GM19463 (cell line): ENCODE data around the gene RGCC.
"Not testable (repeated sequence)": the region's sequence is repeated elsewhere in the genome, so short reads cannot be mapped to it uniquely, and the experiment has no call there.

Experiments
- ATAC-seq: cut with Tn5 transposase; IDR thresholded peaks from one replicate; pipeline ENCODE4 v1.9.1; 2021; ENCODE audit warnings: mild to moderate bottlenecking, moderate library complexity; ENCODE audit not compliant: unreplicated experiment

Gene RGCC

DNA sequence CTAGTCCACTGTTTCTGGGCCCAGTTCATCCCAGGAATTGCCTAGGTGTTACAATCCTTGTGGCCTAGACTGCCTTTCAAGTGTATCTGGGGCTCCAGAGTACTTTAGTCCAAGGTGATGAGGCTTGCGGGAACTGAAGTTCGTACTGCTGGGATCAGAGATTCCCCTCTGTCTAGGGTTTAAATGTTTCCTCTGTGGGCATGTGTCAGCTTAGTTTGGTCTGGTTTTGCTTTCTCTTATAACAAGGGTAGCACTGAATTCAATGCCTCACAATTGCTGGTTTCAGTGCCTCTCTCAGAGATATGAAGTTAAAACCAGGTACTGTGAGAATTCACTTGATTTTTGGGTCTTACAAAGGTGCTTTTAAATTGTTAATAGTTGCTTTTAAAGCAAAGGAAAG is 30.8 kb downstream of the RGCC start:
- peak; percentile 66 for ATAC-seq

DNA sequence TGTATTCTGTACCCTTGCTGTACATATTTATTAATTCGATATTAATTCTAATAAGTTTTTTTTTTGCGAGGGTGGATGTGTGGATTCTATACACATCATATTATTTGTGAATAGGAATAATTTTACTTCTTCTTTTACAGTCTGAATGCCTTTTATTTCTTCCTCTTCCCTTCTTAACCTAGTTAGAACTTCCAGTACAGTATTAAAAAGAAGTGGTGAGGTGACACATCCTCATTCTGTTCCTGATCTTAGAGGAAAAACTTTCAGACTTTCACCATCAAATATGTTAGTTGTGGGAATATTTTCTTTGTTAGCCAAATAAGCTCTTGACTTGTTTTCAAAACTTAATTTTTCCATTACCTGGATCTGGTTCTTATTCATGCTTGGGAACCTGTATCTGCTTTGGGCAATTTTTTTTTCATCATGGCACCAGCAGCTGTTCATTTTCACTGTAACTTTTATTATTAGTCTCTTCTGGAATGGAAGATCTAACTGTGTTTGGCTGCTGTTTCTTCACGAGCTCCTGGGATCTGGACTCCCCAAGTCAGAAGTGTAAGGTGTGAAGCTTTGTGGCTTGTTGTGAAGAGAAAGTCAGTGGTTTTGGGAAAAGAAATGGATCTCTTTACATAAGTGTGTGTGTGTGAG is 33.1 kb downstream of the RGCC start:
- no peak for ATAC-seq

DNA sequence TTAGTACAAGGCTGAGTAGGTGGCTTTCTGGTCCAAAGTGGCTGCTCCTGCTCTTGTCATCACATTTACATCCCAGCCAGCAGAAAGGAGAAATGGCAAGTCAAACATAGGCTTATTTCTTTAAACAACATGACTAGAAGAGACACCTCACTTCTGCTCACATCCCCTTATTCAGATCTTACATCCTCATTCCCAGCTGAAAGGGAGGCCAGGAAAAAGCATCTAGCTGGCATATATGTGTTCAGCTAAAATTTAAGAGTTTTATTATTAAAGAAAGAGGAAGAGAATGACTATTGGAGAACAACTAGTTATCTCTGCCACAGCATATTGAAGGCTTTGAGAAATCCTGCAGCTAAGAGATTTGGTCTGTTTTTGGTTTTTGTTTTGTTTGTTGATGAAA is 34.1 kb downstream of the RGCC start:
- no peak for ATAC-seq

DNA sequence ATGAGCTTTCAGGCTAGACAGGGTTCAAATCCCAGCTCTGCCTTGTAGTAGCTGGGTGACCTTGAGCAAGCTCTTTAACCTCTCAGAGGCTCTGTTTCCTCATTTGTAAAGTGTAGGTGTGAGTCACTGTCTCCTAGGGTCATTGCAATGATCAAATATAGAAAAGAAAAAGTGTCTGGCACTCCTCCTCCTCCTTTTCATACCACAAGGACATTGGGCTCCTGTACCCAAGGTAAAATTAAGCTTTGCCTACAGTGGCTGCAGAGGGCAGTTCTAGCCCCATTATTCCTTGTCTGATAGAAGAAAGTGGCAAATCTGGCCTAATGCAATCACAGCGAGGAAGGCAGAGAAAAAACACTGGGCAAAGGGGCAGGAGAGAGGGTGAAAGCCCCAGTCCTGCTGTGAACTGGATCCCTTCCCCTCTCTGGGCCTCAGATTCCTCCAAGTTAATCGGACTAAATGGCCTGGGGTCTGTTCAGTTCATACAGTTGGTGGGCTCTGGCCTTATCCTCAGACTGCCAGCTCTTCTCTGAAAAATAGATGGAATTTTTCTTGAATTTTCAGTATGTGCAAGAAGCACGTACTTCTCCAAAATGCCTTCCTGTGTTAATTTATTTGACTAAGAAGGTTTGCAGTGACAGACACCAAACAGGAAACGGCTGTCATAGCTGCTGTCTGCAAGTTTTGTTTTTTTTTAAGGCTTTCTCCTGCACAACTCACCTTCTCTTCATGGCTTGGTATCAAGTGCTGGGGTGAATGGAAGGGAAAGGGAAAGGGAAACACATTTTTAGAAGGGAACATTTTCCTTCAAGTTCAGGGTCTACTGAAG is 35.3 kb downstream of the RGCC start:
- ATAC-seq: peak; percentile 48

DNA sequence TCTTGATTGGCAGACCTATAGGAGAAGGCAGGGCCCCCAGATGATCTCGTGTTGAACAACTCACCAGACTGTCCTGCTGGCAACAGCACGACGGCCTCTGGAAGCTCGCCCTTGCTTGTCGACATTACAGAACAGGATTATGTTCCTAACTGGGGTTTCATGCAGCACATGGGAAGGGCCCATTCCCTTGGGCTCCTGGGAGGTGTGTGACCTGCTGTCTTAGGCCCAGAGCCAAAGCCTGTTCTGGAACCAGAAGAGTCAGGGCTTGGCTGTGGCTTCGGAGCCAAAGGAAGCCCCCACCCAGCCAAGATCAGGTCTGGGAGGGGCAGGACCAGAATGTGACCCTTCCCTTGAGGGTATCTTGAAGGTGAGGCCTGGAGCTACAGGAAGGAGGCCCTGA is 36.9 kb downstream of the RGCC start:
- no peak for ATAC-seq

DNA sequence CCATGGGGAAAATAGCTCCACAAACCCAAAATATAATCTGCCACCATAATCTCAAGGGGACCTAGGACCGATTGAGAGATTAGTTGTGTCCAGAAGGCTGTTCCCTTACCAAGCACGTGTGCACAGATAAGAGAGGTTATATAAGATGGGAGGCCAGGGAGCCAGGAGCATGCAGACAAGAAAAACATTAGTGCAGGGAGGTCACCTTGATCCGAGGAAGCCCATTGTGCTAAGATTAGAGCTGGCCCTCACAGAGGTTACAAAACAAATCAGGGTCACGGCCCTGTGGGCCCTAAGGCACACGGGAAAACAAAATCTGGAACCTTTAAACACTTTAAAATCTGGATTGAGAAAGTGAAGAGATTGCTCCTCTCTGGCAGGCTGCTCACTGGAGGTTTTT is 37.7 kb downstream of the RGCC start:
- no peak for ATAC-seq

DNA sequence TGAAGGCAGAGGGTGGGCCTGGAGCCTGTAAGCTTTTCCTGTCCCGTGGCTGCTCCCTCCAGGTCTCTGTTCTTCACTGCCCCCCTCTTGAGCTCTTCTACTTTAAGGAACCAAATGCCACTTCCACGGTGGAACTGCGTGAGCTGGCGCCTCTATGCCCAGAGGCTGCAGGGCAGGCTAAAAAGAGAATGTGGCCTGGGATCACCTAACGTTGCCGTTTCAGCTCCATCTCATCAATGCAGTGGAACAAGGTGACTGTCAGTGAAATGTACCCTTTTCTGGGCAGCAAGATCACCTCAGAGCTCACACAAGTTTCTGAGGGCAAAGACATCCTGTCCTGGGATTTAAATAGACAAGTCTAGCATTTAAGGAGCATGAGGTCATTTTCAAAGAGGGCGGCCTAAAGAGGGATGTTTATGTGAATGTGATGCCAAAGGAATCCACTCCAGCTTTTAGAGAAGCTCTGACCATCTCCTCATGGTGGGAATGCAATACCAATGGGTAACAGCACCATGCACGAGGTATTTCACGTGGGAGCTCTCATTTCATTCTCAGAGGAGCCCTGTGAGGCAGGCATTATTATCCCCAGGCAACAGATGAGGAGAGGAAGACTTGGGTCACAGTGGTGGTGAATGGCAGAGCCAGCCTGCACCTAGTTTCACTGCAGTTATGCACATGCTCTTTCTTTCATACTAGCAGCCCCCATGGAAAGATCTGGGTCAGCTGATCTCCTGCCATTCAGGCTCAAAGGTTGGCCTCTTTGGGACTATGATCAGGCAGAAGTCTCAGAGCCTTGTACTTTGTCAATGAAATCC is 39.3 kb downstream of the RGCC start:
- no peak for ATAC-seq

DNA sequence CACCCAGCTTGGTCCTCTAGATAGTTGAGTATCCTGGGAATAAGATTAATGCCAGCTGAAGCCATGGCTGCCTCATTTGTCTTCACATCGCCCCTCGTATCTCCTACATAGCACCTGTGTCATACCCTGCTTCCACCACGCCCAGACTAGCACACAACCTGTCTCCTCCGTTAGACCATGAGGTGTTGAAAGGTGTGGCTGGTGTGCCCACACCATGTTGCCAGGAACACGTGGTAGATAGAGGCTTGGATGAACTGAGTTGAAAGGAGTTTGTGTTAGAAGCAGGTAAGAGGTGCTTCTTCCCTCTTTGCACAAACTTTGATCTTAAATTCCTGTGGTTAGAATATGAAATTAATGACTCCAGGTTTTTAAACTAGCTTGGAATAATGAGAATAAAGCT is 40.1 kb downstream of the RGCC start:
- ATAC-seq: no peak

DNA sequence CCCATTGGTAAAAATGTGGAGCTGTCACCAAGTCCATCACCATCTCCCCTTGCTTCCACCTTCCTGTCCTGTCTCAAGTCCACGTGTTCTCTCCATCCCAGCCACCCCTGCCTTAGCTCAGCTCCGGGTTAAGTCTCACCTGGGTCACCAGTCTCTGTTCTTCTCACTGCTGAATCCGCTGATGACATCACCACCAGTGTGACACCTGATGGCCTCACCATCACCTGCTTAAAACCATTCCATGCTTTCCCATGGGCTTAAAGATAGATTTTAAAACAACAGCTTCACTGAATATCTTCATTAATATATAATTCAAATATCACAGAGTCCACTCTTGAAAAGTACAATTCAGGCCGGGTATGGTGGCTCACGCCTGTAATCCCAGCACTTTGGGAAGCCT is 42.1 kb downstream of the RGCC start:
- ATAC-seq: no peak

DNA sequence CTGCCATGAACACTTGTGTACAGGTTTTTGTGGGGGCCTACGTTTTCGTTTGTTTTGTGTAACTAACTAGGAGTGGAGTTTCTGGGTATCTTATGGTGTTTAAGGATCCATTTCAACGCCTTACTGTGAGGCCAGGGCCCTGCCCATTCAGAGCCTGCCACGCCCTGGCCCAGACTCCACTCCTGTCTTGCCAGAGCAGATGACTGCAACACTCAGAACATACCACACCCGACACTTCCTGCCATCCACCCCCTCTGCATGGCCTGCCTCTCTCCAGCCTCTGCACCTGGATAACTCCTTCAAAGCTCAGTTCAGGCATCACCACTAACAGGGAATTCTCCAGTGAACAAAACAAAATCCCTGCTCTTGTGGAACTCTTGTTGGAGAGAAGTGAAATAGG is 43.2 kb downstream of the RGCC start:
- peak; percentile 60 for ATAC-seq

DNA sequence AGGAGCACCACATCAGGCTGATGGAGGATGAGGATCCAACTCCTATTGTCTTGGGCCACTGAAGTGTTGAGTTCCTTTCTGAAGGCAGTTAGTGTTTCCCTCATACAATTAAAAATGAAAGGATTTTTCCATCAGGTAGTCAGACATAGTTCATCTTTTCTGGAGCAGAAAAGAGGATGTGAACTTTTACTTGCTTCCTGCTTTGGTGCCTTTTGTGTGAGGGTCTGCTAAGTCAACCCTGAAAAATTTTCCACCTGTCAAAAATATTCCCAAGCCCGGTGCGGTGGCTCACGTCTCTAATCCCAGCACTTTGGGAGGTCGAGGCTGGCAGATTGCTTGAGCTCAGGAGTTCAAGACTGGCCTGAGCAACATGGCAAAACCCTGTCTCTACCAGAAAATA is 43.9 kb downstream of the RGCC start:
- ATAC-seq: no peak

DNA sequence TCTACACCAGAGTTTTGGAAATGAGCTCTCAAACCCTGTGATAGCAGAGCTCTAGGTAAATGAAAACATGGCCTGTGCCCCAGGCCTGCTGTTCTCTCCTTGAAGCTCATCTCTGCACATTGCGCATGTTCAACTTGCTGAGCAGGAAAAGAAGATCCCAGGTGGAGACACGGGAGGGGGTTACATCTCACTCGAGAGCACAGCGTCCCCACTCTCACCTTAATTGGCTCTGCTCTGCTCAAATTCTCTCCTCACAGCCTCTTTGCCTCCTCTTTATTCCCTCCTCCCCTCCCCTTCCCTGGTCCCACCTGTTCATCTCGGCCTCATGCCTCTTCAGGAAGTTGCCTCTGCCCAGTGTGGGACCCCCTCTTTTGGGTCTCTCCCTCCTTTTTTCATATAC is 44.7 kb downstream of the RGCC start:
- ATAC-seq: no peak

DNA sequence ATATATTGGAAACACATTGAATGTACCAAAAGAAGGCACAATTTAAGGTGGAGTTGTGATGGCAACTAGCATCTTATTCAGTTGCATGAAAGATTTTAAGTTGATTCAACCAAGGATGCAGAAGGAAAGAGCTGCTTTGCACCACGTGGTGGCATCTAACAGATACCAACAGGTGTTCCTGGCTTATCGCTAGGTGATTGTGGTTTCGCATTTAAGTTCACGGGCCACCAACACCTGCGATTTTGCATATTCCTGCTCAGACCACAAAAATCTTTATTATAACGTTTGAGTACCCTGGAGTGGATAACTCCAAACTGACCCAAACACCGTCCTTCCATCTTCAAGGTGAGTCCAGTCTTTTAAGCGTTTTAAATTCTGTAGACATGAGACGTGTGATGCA is 45.3 kb downstream of the RGCC start:
- peak; percentile 63 for ATAC-seq

DNA sequence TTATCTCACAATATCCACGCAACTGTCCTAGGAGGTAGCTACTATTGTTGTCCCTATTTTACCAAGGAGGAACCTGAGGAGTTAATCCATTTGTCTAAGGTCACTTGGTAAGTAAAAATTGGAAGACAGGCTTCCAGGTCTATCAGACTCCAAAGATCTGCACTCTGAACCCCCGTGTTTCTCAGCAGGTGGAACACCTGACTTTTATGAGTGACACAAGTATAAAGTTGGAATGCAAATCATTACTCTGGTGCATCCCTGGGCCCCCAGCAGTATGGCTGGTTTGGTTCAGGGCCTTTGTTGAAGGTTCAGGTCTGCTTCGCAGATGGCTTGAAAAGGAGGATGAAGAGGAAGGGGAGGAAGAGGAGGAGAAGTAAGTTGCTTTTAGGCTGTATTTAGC is 46.0 kb downstream of the RGCC start:
- ATAC-seq: no peak

DNA sequence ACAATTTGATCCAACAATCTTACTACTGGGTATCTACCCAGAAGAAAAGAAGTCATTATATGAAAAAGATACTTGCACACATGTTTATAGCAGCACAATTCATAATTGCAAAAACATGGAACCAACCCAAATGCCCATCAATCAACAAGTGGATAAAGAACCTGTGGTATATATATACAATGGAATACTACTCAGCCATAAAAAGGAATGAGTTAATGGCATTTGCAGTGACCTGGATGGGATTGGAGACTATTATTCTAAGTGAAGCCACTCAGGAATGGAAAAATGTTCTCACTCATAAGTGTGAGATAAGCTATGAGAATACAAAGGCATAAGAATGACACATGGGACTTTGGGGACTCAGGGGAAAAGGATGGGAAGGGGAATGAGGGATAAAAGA is 47.3 kb downstream of the RGCC start:
- ATAC-seq: not testable (repeated sequence)

DNA sequence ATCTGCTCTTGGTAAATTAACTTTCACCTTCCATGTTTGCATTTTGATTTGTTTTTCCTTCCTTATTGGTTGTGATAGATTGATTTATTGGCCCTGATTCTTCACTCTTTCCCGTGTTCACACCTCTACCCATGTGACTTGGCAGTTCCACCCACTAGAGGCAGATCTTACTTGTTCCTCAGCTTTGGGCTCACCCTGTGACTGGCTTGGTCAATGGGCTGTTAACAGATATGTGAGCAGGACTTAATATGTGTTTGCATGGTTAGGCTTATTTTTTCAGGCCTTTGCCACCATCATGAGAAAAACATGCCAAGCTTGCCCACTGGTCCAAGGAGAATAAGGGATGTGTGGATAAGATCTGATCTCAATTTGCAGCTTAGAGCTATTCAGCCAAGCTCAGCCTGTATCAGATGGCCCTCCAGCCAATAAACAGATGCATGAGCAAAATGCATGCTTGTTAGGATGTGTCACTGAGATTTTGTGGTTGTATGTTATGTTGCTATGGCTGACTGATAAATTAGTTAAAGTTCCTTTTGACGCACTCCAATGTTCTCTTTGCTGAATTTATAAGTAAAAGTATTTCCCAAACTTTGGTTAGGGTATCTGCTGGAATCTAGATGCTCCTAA is 48.0 kb downstream of the RGCC start:
- ATAC-seq: no peak

DNA sequence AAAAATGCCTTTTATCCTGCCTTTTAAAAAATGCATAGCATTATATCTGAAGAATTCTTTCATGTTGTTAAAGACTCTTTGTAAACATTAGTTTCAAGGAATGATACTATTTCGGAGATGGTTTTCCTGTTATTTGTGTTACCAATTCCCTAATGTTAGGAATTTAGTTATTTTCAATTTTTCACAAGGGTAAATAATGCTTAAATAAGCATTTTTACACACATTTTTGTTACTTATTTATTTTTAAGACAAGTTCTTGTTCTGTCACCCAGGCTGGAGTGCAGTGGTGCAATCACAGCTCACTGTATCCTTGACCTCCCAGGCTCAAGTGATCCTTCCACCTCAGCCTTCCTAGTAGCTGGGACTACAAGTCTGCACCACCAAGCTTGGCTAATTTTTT is 49.0 kb downstream of the RGCC start:
- ATAC-seq: no peak

DNA sequence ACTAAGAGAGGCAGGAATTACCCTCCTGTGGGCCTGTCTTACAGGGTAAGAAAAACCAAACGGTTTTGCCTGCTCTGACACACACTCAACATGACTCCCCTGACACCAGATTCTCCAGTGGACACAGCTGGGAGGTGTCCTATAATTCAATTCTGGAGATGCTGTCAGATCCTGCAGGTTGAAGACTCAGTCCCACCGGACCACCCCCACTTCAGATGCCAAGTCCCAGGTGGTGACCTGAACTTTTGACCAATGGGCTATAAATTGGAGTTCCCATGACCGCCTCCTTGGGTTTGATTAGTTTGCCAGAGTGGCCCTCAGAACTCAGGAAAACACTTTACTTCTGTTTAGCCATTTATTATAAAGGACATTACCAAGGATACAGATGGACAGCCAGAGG is 52.6 kb downstream of the RGCC start:
- no peak for ATAC-seq

DNA sequence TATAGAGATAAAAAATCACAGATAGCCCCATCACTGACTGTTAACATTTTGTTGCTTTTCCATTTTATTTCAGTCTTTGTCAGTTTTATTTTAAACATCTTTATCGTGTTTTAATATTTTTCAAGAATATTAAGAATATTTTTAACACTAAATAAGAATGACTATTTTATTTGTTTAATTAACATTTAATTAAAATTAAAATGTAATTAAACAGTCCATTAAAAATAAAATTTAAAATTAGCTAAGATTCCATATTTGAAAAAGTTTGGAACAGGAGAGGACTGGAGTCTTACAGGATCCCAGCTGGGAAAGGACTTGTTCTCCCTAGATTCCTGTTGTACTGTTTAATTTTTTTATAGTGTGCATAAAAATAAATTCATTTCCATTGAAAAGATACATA is 54.5 kb downstream of the RGCC start:
- no peak for ATAC-seq

DNA sequence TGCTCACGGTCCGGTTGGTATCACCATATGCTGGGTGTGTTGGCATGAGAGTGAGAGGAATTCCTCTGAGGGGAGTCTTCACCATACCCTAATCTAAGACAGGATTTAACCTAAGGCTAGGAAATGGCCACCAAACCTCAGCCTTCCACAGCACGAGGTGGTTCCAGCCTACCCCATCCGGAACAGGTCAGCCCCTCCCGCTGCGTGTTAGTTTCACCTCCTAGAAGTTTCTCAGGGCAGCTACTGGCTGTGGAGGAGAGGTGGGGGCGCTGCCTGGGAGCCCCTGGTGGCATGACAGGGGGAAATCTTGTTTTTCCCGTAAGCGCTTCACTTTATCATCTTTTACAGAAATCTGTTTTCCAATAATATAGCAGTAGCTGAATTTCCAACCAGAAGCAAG is 55.1 kb downstream of the RGCC start:
- ATAC-seq: no peak

DNA sequence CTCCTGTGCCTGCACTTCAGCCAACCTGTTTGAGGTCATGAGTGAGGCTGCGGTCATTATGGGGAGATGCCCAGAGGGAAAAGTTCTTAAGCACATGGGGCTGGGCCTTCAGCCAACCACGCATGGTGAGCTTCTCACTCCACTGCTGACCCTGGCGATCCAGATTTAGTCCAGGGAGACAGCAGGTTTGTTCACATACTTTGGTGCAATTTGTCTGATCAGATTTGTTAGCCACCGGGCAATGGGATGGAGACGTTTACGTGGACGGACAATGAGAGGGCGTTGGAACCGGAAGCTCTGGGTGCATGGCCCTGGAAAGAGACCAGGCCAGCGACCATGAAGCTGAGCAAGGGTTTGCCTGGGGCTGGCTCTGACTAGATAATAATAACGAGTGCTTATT is 56.2 kb downstream of the RGCC start:
- no peak for ATAC-seq
